NB4 (cell line): ENCODE data around the gene IFNW1.
"Not testable (repeated sequence)": the region's sequence is repeated elsewhere in the genome, so short reads cannot be mapped to it uniquely, and the experiment has no call there.

Experiments used
- MAX ChIP-seq: IDR thresholded peaks from 2 replicates; pipeline ENCODE4 v1.6.1; 2011; ENCODE audit warnings: low read depth, low read length
- POLR2A ChIP-seq: IDR thresholded peaks from 2 replicates; pipeline ENCODE4 v1.6.1; 2011; ENCODE audit warnings: mild to moderate bottlenecking; ENCODE audit not compliant: insufficient read length; ENCODE audit errors: extremely low read depth
- TF ChIP-seq, protein P1 (sequence below): IDR thresholded peaks from one replicate; pipeline ENCODE4 v1.5.1; 2012; ENCODE audit warnings: low read depth, low read length

DNA sequence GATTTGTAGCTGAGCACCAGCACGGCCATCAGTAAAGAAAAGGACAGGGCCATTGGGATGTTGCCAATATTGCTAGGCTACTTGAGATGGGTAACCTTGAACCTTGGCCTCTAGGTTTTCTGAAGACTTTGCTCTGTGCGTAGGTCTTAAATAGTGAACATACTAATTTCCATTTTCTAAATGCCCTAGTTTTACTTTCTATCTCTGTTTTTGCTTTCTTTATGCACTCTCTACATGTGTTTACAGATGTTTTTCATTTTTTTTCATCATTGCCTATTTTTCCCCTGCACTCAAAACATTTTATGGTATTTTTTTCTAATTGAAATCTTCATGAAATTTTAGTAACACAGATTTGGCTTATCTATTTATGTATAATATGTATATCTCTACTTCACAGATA is 24.9 kb upstream of the IFNW1 start, which contains the start of gene IFNA21:
- TF ChIP-seq, protein P1, sequence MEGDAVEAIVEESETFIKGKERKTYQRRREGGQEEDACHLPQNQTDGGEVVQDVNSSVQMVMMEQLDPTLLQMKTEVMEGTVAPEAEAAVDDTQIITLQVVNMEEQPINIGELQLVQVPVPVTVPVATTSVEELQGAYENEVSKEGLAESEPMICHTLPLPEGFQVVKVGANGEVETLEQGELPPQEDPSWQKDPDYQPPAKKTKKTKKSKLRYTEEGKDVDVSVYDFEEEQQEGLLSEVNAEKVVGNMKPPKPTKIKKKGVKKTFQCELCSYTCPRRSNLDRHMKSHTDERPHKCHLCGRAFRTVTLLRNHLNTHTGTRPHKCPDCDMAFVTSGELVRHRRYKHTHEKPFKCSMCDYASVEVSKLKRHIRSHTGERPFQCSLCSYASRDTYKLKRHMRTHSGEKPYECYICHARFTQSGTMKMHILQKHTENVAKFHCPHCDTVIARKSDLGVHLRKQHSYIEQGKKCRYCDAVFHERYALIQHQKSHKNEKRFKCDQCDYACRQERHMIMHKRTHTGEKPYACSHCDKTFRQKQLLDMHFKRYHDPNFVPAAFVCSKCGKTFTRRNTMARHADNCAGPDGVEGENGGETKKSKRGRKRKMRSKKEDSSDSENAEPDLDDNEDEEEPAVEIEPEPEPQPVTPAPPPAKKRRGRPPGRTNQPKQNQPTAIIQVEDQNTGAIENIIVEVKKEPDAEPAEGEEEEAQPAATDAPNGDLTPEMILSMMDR, result not testable (repeated sequence)
- TF ChIP-seq POLR2A, MAX: not testable (repeated sequence)
